Activated CD4-positive, alpha-beta T cell treated with anti-CD3 and anti-CD28 coated beads for 24 hours (primary cell): ENCODE results near the gene KRTCAP2.
"Not testable (repeated sequence)": the region's sequence is repeated elsewhere in the genome, so short reads cannot be mapped to it uniquely, and the experiment has no call there.

Experiments used
- DNase-seq, 2 donors: peaks; one replicate each; pipeline ENCODE4 v3.0.0-alpha.2; 2020; ENCODE audit warnings: low read depth in 2 of 2

The KRTCAP2 gene

DNA sequence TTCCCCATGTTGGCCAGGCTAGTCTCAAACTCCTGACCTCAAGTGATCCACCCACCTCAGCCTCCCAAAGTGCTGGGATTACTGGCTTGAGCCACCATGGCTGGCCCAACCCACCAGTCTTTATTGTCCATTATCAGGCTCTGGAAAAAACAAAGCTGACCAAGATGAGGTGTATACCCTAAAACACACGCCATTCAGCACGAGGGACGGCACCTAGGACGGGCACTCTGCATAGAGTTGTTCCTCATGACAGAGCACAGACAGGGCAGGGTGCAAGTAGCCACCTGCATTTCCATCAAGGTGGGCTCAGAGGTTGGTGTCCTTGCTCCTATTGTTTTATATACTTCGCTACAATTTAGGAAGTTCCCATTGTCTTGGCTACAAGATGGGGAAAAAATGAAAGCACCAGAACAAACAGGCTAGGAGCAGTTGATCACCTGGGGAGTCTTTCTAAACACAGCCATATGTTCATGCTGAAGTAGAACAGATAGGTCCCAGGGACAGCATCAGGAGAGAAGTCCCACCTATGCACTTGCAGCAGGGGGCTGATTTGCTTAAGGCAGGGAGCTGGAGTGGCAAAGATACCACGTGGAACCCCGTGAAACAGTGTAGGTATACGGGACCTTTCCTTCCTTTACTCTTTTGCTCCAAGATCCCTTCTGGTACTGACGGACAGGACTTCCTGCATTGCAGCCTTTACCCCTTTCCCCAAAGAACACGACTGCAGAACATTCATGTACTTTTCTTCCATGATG, 4.5 kb downstream of the KRTCAP2 start:
- DNase-seq = no peak

GRCh38 chr1:155168105-155168445, 5.0 kb downstream of the KRTCAP2 start:
- DNase-seq = not testable (repeated sequence)

DNA sequence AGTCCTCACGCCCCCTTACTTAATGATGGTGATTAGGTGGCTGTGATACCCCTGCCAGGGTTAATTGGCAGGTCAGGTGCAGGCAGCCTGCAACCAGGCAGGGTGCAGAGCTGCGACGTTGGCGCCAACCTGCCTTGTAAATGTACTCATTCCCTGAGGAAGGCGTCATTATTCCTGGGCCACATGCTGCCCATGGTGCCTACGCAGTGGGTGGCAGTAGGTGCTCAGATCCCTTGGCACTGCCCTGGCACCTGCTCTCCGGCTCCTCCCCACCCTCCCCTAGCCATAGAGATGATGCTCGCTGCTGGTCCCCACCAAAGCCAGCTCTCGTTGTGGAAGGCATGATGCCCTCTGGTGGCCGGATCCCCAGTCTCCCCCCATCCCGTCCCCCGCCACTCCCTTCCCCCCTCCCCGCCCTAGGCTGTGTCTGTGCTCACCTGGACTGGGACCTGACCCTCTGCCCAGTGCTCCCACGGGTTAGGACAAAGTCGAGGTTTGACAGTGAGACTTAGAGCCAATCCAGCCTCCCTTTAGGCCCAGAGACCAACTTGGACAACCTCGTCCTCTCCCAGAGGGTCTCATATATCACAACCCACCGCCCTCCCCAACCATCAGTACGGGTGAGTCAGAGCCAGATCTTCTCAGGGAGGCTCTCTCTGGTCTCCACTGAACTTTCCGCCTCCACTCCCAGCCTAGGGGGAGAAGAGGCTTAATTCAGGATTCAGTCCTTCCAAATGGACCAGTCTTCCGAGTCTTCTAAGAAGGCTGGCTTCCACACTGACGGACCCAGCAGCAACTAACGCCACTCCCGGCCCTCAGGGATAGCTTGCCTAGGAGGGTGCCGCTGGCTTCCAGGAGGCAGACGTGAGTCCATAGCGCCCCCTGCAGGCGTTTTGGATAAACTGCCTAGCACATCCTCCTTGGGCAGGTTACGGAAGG, 5.7 kb downstream of the KRTCAP2 start:
- DNase-seq = peak; percentile 85 to 89

- no peak for DNase-seq
Observed at GRCh38 chr1:155166471-155167165, 6.5 kb downstream of the KRTCAP2 start.

GRCh38 chr1:155166051-155166470, 7.0 kb downstream of the KRTCAP2 start:
- DNase-seq = no peak

DNA sequence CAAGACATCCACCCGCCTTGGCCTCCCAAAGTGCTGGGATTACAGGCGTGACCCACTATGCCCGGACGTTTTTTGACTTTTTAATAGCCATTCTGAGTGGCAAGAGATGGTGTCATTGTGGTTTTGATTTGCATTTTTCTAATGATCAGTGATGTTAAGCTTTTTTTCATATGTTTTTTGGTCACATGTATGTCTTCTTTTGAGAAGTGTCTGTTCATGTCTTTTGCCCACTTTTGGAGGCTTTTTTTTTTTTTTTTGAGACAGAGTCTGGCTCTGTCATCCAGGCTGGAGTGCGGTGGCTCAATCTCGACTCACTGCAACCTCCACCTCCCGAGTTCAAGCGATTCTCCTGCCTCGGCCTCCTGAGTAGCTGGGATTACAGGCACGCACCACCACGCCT, 8.5 kb downstream of the KRTCAP2 start:
- DNase-seq = not testable (repeated sequence)

- not testable (repeated sequence) for DNase-seq
Observed at GRCh38 chr1:155163785-155164184, 9.3 kb downstream of the KRTCAP2 start.

DNA sequence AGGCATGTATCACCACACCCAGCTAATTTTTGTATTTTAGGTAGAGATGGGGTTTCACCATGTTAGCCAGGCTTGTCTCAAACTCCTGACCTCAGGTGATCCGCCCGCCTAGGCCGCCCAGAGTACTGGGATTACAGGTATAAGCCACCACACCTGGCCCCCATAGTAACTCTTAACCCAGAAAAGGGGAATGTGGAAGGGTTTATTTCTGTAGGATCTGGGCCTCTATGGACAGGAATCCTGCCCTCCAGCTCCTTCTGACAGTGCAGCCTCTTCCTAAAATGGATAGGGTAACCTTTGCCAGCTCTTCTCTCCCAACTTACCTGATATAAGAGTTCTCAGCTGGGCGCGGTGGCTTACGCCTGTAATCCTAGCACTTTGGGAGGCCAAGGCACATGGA, 10.5 kb downstream of the KRTCAP2 start:
- not testable (repeated sequence) for DNase-seq

DNA sequence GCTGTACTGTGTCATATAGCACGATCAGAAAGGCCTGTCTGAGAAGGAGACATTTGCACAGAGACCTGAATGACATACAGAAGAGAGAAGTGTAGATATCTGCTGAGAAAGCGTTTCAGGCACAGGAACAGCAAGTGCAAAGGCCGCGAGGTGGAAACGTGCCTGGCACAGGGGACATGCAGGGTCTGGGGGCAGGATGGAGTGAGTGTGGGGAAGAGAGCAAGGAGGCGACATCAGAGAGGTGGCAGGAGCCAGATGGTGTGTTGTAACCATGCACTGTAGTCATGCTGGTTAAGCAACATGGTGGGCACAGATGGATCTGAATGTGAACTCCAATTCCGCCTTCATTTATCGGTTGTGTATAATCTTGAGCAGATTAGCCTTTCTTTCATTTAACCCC, 13.0 kb downstream of the KRTCAP2 start:
- DNase-seq = no peak

GRCh38 chr1:155158991-155159390, 14.1 kb downstream of the KRTCAP2 start:
- no peak for DNase-seq

GRCh38 chr1:155155996-155156643, 17.0 kb downstream of the KRTCAP2 start:
- not testable (repeated sequence) for DNase-seq

GRCh38 chr1:155145491-155145890, 27.6 kb downstream of the KRTCAP2 start:
- no peak for DNase-seq

GRCh38 chr1:155141749-155142148, 31.4 kb downstream of the KRTCAP2 start:
- no peak for DNase-seq

- no peak for DNase-seq
Observed at GRCh38 chr1:155140630-155140953, 32.5 kb downstream of the KRTCAP2 start.

GRCh38 chr1:155139895-155140629, 33.0 kb downstream of the KRTCAP2 start, which contains the start of gene DPM3:
DPM3 (minus strand) TSS chr1:155140531; CDS start chr1:155140240, 291 bp downstream.
- DNase-seq = peak; percentile 87 to 91

DNA sequence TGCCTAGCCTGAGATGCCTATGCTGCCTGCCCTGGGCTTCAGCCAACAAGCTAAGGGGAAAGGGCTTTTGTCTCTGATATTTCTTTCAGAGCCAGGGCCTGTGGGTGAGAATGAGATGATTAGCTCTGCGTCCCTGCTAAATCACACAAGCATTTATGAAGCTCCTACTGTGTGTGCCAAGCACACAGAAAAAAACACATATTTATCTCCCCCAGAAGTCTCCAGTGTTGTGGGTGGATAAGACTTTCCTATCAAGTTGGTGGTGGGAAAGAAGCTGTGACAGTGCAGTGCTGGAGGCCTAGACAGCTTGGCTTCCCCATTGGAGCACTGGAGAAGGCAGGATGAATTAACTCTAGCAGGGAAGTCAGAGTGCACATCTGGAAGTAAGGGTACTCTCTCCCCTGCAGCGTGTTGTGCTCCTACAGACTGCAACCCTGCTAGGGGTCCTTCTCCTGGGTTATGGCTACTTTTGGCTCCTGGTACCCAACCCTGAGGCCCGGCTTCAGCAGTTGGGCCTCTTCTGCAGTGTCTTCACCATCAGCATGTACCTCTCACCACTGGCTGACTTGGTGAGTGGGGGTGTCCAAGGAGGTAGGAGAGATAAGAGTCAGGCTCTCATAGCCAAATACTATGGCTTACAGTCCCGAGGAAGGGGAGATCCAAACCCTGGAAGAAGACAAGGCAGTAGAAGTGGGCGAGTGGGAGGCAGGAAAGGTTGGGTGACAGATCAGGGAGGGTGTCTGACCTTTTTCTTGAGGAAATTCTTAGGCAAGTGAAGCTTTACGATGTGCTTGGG, 35.8 kb downstream of the KRTCAP2 start:
- DNase-seq = no peak

DNA sequence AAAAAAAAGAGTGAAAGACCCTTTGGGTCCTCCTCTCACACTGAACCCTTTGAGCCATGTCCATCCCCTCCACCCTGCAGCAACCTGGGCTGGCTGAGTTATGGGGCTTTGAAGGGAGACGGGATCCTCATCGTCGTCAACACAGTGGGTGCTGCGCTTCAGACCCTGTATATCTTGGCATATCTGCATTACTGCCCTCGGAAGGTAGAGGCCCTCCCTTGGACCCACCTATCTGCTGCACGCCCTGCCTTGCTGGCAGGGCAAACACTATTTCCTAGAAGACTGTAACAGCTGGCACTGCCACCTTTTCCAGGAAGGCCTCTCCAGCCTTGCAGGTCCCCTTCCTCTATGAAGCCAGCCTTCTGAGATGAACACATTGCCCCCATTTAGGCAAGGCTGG, 36.4 kb downstream of the KRTCAP2 start:
- no peak for DNase-seq

GRCh38 chr1:155135415-155136028, 37.6 kb downstream of the KRTCAP2 start, which contains the start of gene SLC50A1:
SLC50A1 (plus strand) TSS chr1:155135852; CDS start chr1:155135912, 60 bp downstream.
- DNase-seq = peak; percentile 88 to 89

GRCh38 chr1:155134880-155135414, 38.2 kb downstream of the KRTCAP2 start:
- DNase-seq = peak; percentile 64 to 79
